ENCODE measurements around the gene SIGLEC1. TPM values are rescaled to one million over a fixed set of nuclear protein-coding genes. Genes with fewer than 3 reads are reported as not detected.

Gene SIGLEC1
- not detected for total RNA-seq (2021; fragmentation: NEBNext Ultra II Directional; extraction: Animal tissue kit (Norgen Biotek cat#: 25700))
- long read RNA-seq, result 0 reads

DNA sequence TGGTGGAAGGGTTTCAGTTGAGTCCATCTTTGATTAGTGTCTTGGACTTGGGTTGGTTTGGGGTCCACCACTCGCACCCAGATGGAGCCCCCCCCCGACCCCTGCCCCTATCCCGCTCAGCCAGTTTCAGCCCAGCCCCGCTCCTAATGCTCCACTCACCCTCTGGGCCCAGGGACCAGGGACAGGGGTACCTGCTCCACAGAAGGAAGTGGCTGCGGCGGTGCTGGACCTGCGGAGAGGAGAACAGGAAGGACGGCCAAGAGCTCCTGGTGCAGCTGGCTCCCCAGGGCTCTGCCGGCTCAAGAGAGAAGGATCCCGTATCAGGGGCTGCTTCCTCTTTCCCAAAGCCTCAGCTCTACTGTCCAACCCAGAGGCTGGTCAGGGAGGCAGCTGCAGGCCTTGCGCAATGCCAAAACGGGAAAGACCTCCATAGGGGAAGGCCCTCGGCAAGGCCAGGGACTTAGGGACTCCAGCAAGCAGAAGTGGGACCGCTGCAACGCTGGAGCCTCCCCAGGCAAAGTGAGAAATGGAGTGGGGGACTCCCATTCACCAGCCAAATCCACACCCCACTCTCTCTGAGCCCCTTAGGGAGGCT, at the start of gene SIGLEC1:
Gene SIGLEC1, minus strand, starts transcription at position 322 of the 595 bp plus-strand sequence. CDS start 5,472 bp downstream, outside the sequence.
- Mint-ChIP-seq H3K4me3 (no peak within 1 kb of the TSS), H3K9me3 (no peaks in the 10 kb centered on the region), H3K27ac (no peak within 1 kb of the TSS), H3K36me3 (ENCODE audit: low read depth) (no peaks in the 10 kb centered on the region), H3K27me3 (ENCODE audit: insufficient read depth) (peaks cover 3% of the 10 kb centered on the region), H3K4me1 (ENCODE audit: low read depth) (peaks cover 3% of the 10 kb centered on the region; the same call in 1 of the 2 replicates)
- no peak for DNase-seq
- TF ChIP-seq, protein P1, sequence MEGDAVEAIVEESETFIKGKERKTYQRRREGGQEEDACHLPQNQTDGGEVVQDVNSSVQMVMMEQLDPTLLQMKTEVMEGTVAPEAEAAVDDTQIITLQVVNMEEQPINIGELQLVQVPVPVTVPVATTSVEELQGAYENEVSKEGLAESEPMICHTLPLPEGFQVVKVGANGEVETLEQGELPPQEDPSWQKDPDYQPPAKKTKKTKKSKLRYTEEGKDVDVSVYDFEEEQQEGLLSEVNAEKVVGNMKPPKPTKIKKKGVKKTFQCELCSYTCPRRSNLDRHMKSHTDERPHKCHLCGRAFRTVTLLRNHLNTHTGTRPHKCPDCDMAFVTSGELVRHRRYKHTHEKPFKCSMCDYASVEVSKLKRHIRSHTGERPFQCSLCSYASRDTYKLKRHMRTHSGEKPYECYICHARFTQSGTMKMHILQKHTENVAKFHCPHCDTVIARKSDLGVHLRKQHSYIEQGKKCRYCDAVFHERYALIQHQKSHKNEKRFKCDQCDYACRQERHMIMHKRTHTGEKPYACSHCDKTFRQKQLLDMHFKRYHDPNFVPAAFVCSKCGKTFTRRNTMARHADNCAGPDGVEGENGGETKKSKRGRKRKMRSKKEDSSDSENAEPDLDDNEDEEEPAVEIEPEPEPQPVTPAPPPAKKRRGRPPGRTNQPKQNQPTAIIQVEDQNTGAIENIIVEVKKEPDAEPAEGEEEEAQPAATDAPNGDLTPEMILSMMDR (IDR thresholded peaks at IDR 0.05), result no peak

DNA sequence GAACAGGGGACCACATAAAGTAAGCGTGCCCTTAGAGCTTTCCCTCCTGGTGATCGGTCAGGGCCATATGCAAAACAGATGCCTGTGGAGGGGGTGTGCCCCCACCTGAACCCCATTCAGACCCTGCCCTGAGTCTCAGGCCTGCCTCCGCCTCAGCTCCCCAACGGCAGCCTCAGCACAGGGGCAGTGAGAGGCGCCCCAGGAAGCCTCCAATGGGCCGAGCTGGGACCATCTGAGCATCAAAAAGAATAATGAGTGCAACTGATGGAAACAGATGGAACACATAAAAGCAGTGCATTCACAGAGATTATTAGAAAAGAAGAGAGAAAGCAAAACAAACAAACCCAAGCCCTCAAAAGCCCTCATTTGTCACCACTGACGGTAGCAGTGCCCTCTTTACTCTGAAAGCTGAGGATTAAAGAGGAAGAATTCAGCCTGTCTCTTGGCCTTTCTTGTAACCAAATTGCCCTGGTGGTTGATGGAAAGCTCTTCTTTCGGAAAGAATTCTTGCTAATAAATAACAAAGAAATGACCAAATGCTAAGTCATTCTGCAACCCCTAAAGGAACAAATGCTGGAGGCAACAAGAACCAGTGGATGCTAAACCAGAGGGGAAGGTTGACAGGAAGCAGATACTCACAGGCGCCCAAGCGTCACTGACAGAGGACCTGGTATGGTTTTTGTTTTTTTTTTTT, 48.4 kb upstream of the SIGLEC1 start:
- Mint-ChIP-seq H3K27ac (peak overlapping the region; percentile 77), H3K9me3 (no peaks in the 10 kb centered on the region), H3K27me3 (ENCODE audit: insufficient read depth) (no peaks in the 10 kb centered on the region), H3K4me3 (no peak overlapping the region), H3K36me3 (ENCODE audit: low read depth) (peaks cover 9% of the 10 kb centered on the region), H3K4me1 (ENCODE audit: low read depth) (peaks cover 32% of the 10 kb centered on the region)
- TF ChIP-seq, protein P1 (IDR thresholded peaks at IDR 0.05), result no peak
- peak; percentile 68 for DNase-seq

DNA sequence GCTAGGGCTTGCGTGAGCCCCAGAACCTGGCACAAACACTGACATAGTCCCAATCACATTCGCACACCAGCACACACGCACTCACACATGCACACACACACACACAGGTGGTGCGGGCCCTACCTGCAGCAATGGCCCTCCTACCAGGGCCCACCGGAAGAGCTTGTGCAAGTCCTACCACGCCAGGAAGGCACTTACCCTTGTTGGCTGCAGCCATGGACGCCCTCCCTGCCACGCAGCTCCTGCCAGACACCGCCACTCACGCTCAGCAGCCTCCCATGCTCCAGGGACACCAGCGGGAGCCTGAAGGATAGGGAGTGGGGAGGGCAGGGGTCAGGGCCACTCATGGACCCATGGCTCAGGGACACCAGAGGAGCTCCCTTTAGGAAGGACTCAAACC, 47.5 kb upstream of the SIGLEC1 start:
- Mint-ChIP-seq H3K9me3 (no peaks in the 10 kb centered on the region), H3K27ac (no peak overlapping the region; the same call in 1 of the 2 replicates), H3K4me1 (ENCODE audit: low read depth) (peaks cover 22% of the 10 kb centered on the region), H3K27me3 (ENCODE audit: insufficient read depth) (no peaks in the 10 kb centered on the region), H3K36me3 (ENCODE audit: low read depth) (peaks cover 9% of the 10 kb centered on the region), H3K4me3 (no peak overlapping the region)
- no peak for DNase-seq
- TF ChIP-seq, protein P1 (IDR thresholded peaks at IDR 0.05), result no peak

DNA sequence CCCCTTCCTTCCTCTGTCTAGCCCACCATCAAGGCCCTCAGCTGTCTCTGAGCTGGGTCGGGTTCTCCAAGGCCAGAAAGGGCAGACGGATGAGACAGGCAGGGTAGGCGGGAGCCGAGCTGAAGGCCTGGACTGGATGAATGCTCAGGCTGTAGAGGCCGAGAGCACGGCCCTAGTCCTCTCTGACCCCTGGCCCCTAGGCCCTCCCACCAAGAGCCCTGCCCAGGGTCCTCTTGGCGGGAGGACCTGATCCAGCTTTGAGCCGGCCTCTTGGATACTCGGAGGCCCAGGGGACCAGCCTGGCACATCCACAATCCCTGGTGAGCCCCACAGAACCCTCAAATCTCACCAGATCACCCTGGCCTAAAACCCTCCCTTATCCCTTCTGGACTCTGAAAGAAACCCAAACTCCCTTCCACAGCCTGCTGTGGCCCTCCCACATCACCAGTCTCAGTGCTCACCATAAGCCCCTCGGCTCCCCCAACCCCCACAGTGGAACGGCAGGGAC, 47.0 kb upstream of the SIGLEC1 start:
- H3K4me1 Mint-ChIP-seq (ENCODE audit: low read depth), result peaks cover 19% of the 10 kb centered on the region
- H3K4me3 Mint-ChIP-seq, result no peak overlapping the region
- peaks cover 9% of the 10 kb centered on the region for H3K36me3 Mint-ChIP-seq (ENCODE audit: low read depth)
- DNase-seq, result no peak
- no peaks in the 10 kb centered on the region for H3K9me3 Mint-ChIP-seq
- H3K27ac Mint-ChIP-seq, result no peak overlapping the region; the same call in 1 of the 2 replicates
- H3K27me3 Mint-ChIP-seq (ENCODE audit: insufficient read depth), result no peaks in the 10 kb centered on the region
- TF ChIP-seq, protein P1 (IDR thresholded peaks at IDR 0.05), result no peak

DNA sequence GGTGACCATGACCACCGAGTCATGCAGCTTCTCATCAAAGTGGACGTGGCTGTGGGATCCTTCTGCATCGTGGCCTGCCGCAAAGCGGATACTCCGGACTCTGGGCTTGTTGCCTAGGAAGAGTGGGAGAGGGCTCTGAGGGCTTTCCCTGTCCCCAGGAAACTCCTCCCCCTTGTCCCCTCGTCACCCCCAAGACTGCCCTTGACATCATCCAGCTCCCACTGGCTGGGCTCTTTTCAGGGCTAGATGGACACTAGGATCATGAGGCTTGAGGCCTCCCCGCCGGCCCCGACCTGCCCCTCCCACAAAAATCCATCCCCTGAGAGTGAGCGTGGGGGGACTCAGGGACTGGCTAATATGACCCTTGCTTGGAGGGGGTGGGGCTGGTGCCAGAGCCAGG, 46.2 kb upstream of the SIGLEC1 start:
- TF ChIP-seq, protein P1 (IDR thresholded peaks at IDR 0.05), result no peak
- H3K27me3 Mint-ChIP-seq (ENCODE audit: insufficient read depth), result no peaks in the 10 kb centered on the region
- H3K4me1 Mint-ChIP-seq (ENCODE audit: low read depth), result peaks cover 17% of the 10 kb centered on the region
- H3K36me3 Mint-ChIP-seq (ENCODE audit: low read depth), result peaks cover 9% of the 10 kb centered on the region
- no peaks in the 10 kb centered on the region for H3K9me3 Mint-ChIP-seq
- H3K4me3 Mint-ChIP-seq, result no peak overlapping the region
- H3K27ac Mint-ChIP-seq, result no peak overlapping the region
- no peak for DNase-seq
